HEK293 (cell line): ENCODE measurements around the gene CABP4.

ENCODE experiments used
- SP2 ChIP-seq: fragments of 450-650 bp; formaldehyde crosslinking; IDR thresholded peaks from 2 replicates; pipeline ENCODE4 v1.5.1; 2016; ENCODE audit warnings: missing biosample characterization, missing genetic modification characterization
- ZNF202 ChIP-seq: fragments of 450-650 bp; formaldehyde crosslinking; IDR thresholded peaks from 2 replicates; pipeline ENCODE4 v1.5.1; 2016; ENCODE audit warnings: missing biosample characterization, missing genetic modification characterization, borderline replicate concordance
- TF ChIP-seq, protein P1 (sequence below): fragments of 450-650 bp; formaldehyde crosslinking; IDR thresholded peaks from 2 replicates; pipeline ENCODE4 v1.5.1; 2016; ENCODE audit warnings: missing biosample characterization, missing genetic modification characterization

DNA sequence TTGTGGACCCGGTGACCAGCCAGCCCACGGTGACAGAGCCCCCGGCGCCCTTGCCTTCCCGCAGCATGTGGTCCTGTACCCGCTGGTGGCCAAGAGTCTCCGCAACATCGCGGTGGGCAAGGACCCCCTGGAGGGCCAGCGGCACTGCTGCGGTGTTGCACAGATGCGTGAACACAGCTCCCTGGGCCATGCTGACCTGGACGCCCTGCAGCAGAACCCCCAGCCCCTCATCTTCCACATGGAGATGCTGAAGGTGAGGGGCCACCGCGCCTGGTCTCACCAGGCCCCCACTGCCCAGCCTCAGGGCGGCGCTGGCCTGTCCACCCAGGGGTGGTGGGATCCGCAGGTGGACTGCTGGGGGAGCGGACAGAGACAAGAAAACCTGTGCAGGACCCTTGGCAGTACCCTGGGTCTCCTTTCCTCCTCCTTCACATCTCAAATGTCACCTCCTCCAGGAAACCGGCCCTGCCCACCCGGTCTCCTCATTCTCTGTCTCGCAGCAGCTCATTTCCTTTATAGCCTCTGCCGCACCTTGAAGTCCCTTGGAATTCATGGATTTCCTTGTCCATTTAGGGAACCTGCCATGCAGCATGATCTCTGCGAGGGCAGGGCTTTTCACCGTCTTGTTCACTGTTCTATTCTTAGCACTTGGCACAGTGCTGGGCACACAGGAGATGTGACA, 34.2 kb downstream of the CABP4 start:
- TF ChIP-seq, protein P1, sequence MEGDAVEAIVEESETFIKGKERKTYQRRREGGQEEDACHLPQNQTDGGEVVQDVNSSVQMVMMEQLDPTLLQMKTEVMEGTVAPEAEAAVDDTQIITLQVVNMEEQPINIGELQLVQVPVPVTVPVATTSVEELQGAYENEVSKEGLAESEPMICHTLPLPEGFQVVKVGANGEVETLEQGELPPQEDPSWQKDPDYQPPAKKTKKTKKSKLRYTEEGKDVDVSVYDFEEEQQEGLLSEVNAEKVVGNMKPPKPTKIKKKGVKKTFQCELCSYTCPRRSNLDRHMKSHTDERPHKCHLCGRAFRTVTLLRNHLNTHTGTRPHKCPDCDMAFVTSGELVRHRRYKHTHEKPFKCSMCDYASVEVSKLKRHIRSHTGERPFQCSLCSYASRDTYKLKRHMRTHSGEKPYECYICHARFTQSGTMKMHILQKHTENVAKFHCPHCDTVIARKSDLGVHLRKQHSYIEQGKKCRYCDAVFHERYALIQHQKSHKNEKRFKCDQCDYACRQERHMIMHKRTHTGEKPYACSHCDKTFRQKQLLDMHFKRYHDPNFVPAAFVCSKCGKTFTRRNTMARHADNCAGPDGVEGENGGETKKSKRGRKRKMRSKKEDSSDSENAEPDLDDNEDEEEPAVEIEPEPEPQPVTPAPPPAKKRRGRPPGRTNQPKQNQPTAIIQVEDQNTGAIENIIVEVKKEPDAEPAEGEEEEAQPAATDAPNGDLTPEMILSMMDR (tag by site-specific recombination), result no peak
- TF ChIP-seq SP2 (tag by site-specific recombination), result no peak
- no peak for TF ChIP-seq ZNF202 (tag by site-specific recombination)
